Activated CD8-positive, alpha-beta memory T cell treated with anti-CD3 and anti-CD28 coated beads, Interleukin-2, amount 50 U/mL, for 48 hours (primary cell): Measurements from ENCODE around the gene COL11A2.
"Not testable (repeated sequence)": the region's sequence is repeated elsewhere in the genome, so short reads cannot be mapped to it uniquely, and the experiment has no call there.

Source experiments
- DNase-seq: peaks from one replicate; pipeline ENCODE4 v3.0.0-alpha.2; 2020

The COL11A2 gene

DNA sequence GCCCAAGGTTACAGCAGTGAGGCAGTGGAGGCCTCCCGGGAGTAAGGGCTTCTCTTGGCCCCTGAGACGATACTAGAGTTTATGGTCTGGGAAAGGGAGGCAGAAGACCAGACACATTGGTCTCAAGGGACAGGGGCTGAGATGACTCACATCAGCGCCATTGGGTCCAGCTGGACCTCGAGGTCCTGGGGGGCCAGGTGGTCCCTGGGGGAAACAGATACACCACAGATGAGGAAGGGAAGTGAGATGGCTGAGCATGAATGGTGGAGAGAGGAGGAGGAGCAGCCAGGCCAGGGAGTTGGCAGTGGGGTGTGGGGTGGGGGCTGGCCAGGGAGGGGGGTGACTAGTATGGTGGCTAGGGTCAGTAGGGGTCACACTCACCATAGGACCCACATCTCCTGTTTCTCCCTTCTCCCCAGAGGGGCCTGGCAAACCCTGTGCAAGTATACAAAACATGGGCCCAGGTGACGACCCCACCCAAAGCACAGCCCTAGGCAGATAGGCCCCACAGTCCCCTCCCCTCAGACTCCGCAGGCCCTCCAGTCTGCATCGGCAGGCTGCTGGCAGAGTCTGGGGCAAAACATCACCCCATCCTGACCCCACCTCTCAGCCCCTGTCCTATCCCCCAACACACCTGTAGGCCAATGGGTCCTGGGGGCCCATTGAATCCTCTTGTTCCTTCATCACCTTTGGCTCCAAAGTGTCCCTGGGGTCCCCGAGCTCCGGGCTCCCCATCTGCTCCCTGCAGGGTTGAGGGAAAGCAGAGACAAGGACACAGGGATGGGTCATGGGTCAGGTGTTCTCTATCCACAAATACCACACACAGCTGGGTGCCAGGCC lies 21.9 kb downstream of the COL11A2 start:
- DNase-seq, result no peak

DNA sequence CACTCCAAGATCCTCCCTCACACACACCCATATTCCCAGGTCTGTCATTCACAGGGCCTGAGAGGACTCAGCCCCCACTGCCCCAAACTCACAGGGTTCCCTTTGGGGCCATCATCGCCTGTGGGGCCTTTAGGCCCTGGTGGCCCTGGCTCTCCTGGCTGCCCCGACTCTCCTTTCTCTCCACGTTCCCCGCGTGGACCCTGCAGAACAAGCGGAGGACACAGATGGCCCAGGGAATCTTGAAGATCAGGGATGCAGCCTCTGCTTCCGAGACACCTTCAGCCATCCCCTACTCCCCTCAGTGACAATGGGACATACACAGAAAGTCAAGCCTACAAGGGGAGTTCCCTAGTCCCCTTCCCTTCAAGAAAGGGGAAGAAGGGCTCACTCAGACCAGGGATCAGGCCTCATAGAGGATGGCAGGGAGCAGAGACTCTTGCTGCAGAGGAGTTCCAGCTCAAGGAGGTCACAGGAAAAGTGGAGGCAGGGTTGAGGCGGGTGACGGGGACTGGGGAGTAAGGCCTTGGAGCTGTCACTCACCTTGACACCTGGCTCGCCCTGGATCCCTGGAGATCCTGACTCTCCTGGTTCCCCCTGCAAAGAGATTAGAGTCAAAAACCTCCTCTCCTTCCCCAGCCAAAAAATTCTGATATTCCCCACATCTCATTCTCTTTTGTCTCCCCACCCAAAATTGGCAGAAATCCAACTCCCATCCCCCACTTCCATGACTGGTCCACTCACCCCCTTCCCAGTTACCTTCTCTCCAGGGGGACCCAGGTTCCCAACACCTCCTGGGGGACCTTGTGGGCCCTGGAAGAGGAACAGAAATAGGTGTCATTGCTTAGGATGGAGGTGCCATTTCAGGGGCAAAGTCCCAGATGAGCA lies 22.7 kb downstream of the COL11A2 start:
- no peak for DNase-seq

DNA sequence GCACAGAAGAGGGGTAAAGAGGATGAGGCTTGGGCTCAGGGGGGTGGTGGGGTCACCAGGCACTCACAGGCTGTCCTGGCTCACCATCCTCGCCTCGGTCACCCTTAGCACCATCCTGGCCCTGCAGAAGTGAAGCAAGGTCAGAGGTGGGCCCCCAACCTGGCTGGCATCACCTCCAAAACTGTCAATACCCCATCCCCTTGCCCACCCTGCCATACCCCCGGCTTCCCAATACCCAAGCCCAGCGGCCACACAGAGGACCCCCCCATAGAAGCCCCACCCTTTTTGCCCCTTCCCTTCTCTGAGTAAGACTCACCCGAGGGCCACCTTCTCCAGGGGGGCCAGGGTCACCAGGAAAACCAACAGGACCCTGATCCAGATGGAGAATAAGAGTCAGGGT lies 23.6 kb downstream of the COL11A2 start:
- DNase-seq, result no peak

DNA sequence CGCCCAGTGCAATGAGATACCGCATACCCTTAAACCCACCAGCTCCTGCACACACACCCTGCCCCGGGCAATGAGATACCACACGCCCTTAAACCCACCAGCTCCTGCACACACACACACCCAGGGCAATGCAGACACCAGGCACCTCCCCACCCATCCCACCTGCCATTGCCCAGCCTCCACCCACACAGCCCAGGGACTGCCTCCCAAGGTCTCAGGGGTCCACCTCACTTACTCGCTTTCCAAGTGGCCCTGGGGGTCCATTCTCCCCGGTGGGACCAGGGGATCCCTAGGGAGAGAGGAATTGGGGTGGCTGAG lies 24.0 kb downstream of the COL11A2 start:
- DNase-seq, result no peak

DNA sequence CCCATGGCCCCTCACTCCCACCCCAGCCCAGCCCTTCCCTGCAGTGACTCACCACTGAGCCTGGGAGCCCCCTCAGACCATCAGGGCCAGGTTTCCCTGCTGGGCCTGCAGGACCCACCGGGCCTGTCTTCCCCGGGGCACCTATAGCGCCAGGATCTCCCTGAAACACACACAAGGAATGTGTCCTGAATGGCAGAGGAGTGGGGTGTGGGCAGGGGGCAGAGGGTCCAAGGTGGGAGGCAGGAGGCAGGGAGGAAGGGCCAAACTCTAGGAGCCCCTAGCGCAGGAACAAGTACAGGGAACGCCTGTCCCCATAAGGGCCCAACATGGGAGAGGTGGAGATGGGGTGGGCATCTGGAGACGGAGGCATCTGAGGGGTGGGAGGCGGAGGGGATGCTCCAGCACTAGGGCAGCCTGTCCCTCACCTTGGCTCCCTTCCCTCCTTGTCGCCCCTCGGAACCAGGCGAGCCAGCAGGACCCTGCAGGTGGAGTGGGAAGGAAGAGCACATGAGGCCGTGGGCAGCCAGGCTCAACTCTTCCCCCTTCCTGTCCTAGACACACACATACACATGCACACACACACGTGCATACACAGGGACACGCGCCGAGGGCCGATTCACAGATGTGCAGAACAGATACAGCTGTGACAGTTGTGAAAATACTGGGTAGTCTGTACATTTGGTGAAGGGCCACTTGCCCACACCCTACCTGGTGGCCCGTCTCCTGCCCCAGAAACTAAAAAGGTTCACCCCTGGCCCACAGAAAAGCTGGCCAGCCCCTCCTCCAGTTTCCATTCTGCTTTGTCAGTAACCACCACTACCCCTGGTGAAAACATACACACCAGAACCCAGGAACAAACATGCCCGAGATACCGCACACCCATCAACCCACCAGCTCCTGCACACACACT lies 24.6 kb downstream of the COL11A2 start:
- DNase-seq, result no peak

DNA sequence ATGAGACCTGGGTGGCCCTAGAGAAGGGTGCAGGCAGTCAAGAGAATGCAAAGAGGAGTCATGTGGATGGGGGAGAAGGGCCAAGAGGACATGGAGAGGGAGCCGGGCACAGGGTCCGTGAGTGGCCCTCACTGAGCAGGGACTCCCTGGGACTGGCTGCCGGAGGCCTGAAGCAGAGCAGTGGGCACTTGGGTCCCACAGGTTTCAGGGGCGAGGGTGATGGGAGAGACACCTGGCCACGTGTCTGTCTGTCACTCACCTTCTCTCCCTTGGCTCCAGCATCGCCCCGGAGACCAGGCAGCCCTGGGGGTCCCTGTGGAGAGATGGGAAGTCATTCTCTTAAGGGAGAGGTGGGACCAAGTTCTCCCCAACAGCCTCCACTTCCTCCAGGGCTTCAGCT lies 25.5 kb downstream of the COL11A2 start:
- DNase-seq, result no peak

DNA sequence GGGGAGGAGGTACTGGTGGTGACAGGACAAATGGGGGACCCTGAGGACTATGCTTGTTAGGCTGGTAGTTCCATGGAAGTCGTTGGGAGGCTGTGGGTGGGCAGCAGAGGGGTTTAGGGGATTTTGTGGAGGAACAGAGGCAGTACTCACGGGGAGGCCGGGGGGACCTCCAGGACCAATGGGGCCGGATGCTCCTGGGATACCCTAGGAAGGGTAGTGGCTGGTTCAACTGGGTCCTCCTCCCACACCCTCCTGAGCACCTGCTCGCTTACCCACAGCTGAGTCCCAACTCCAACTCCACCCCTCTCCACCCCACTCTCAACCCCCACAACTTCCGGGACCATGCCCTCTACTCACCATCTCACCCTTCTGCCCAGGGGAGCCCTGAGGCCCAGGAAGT lies 25.9 kb downstream of the COL11A2 start:
- DNase-seq, result no peak

DNA sequence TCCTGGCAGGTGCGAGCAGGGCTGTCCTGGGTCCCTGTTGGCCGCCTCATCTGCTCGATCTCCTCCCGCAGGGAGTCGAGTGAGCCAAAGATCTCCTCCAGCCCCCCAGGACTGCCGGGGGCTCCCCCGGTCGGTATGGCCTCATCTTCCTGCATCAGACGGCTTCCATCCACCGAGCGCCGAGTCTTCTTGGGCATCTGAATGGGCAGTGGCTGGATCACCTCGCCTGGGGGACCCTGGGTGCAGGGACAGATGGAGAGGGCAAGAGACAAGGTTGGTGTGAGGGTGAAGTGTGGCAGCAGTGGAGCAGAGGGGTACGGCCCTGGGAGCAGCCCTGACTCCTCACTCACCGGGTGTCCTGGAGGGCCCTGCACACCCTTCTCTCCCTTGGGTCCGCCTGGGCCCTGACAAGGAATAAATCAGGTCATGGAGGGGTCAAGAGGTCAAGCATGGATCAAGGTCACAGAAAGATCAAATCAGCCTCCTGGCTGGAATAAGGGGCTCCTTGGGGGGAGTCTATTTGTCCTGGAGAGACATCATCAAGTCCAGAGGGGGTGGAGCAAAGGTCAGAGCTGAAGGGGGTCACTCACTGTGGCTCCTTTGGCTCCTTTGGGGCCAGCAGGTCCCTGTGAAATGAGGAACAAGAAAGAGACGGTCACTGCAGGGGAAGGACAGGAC lies 26.5 kb downstream of the COL11A2 start:
- DNase-seq, result no peak

DNA sequence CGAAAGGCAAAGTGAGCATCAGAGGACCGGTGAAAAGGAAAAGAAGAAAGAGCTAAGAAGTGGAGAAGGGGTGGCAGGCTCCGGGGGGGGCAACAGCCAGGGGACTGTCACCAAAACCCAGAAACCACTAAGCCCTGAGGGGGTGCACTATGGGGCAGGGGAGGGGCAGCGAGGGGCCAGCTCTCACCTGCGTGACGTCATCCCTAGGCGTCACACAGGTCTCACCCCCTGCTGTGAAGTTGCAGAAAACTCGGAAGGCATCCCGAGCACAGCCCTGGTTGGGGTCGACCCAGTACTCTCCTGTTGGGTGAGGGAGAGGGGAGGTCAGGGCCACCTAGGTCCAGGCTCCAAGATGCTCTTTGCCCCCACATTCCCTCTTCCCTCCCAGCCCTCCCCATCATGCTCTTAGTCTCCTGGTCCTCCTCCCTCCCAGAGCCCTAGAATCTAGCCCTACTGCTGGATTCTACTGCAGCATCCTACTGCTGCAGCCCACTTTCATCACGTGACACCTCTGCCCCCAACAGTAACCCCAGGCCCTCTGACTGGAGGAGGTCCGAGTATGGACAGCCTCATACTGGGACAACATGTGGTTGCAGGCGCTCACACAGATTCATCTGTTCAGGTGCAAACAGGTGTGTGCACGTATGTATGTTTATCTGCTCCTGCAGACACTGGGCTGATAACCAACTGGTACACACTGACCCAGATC lies 27.4 kb downstream of the COL11A2 start:
- DNase-seq, result no peak

DNA sequence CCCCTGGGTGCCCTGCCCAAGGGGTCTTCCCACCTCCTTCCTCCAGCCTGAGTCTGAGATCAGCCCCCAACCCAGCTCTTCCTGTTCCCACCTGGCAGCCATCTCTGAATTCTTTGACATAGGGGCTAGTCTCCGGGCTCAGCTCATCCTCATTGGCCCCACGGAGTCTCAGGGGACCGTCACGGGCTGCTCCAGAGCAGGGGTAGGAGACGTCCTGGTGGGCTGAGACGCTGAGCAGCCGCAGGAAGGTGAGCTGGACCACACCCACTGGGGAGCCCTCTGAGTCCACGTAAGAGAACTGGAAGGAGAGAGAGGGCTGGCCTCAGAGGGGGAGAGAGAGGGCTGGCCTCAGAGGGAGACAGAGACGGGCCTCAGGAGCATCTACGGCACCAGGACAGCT lies 28.1 kb downstream of the COL11A2 start:
- no peak for DNase-seq

DNA sequence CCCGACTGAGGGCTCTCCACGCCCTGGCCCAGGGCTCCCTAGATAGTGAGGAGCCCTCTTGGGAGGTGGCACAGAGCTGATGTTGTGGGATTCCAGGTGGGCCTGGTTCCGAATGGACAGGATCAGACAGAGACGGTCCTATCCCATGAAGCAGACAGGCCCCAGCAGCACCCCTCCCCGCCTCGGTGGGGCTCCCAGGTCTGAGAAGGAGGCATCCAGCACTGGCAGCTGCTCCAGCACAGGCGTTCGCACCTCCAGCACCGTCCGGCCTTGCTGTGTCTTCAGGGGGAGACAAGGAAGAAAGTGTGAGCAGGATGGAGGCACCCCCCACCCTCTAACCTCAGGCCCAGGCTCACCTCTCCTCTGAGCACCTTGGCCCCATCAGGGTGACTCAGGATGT lies 28.7 kb downstream of the COL11A2 start:
- DNase-seq, result no peak

DNA sequence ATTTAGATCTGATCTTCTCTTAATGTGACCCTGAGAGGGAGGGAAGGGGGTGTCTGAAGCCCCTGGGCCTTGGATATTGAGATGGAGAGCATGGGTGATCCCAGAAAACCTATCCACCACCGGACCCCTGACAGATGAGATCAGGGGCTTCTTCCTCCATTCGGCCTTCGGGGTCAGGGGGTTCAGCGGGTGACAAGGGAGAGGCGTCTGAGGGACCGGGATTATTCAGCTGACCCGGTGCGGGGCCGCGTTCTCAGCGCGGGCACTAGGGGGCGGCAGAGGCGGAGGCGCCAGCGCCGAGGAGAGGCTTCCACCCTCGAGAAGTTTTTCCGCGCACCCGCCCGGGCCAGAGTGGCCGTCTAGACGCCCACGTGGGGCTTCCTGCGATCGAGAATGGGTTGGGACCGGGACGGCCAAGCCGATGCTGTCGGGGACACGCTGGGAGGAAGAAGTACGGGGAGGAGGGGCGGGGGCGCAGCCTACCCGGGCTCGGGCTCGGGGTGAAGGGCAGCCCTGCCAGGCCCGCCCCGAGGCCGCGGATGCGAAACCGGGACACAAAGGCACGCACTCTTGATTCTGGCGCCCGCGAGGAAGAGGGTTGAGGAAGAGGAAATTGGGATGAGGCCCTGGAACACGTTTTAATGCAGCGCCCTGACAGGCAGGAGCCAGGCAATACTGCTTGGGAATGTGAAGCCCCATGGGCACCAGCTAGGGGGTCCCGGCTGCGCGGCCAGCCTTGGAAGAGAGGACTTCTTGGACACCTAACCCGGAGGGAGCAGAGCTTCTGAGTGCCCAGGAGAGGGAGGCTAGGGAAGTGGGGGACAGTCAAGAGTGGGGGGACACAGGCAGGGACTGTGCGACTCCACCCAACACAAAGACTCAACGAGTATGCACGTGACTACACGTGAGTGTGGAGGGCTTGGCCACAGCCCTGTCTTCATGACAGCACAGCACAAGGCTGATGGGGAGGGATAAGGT lies 30.6 kb downstream of the COL11A2 start:
- DNase-seq, result peak; percentile 95

DNA sequence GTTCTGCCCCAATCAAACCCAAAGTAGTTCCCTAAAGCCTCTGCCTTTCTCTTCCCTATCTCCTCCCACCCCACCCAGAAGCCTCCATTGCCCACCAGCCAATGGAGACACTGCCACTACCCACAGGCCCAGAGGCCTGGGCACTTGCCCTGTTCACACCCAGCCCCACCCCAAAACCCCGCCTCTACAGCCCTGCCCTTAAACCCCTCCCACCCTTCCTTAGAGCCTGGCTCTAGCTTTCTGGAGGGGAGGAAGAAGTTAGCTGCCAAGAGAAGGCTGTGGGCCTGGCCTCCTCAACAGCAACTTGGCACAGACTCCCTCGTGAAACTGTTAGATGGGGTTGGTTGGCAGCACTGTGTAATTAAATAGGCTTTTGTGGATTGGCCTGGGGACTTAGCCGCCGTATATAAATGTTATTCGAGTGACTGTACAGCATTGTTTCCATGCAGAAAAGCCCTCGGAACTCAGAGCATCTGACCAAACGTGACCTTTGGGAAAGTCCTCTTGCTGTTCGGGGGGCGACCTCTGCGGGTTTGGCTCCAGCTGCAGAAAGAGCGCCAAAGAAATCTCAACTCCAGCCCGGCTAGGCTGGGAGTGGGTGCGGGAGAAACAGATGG lies 31.4 kb downstream of the COL11A2 start:
- DNase-seq, result peak; percentile 51

DNA sequence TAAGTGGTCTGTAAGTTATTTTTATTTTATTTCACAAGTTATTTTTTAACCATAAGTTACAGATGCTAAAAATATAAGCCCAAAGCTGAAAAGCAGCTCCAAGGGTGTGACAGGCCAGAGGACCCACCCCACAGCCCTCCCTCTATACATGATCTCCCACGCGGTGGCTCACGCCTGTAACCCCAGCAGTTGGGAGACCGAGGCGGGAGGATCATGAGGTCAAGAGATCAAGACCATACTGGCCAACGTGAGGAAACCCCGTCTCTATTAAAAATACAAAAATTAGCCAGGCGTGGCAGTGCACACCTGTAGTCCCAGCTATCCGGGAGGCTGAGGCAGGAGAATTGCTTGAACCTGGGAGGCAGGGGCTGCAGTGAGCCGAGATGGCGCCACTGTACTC lies 32.2 kb downstream of the COL11A2 start:
- DNase-seq, result no peak

DNA sequence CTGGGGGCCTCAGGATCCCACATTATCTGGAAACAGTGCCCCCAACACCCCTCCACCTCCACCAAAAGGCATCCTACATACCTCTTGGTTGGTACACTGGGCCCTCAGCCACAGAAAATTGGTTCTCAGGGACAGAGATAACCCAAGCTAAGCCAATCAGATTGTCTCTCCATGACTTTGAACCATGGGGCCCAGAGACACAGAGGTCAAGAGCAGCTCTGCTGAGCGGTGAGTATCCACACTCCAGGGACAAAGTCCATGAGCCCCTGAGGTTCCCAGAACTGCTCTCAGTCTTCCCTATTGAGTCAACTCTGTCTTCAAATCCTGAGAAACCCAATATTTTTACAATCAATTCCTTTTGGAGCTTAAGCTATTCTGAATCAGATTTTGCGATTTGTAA lies 35.3 kb downstream of the COL11A2 start:
- no peak for DNase-seq

DNA sequence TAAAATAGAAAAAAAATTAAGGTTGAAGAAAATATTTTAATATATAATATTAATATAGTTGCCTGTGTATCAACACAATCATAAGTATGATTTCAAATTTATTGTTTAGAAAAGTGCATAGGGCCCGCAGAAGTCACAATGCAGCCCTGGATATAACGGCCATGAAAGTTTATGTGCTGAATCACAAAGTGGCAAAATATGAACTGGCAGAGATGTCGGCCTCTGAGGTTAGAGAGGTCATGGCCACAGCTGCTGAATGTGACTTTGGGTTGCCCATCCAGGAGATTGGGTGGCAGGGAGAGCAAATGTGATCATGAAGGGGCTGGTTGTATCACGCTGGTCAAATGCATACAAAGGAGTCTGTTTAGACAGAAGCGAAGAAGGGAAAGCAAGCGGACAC lies 35.7 kb downstream of the COL11A2 start:
- DNase-seq, result no peak

DNA sequence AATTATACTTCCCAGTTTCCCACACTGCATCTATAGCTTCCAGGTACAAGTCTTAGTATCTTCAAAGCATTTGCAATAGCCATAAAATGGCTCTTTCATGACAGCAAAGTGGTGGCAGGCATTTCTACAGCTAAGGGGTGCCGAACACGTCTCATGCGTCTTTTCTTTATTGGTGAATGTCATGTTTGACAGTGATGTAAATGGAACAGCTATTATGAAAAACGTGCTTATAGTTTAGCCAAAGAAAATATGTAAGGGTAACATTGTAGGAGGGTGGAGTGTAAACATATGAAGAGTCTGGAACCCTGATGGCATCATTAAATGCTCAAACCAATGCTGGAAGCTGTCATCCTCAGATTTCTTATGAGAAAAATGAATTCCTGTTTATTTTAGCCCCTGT lies 37.9 kb downstream of the COL11A2 start:
- no peak for DNase-seq

DNA sequence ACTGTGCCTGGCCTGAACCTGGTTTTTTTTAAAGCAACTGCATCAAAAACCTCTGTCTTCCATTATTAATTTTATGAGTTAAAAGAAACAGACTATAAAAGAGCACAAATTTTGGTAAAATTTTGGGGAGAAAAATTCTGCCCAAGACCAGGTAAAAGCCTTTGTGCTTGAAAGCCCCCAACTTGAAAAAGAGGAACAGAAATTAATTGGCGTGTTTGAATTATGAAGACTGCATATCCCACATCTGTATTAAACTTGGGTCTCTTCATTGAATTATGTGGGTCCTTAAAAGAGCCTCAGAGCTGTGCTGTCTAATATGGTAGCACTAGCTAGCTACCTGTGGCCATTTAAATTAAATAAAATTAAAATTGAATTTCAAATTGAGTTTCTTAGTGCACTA lies 41.2 kb downstream of the COL11A2 start:
- DNase-seq, result no peak

DNA sequence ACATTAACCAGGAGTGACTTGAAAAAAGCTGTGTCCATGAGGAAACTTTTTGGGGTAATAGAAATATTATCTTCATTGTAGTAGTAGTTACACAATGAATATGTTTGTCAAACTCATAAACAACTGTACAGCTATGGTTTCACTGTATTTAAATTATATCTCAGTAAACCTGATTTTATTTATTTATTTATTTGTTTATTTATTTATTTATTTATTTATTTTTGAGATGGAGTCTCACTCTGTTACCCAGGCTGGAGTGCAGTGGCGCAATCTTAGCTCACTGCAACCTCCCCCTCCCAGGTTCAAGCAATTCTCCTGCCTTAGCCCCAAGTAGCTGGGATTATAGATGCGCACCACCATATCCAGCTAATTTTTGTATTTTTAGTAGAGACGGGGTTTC lies 41.7 kb downstream of the COL11A2 start:
- not testable (repeated sequence) for DNase-seq
